ENCODE results near the gene FLT1.

FLT1 gene

GRCh38 chr13:28314879-28315278 is 180.0 kb downstream of the FLT1 start:
- H3K9me3 ChIP-seq (ENCODE audit: control insufficient read depth, insufficient read depth, low read depth, low read length) = no peaks in the 10 kb centered on the region
- H3K4me1 ChIP-seq (ENCODE audit: control insufficient read depth, insufficient read depth, low read length) = no peaks in the 10 kb centered on the region
- ChIA-PET POLR2A (no interaction called here), CTCF (interaction anchor here (0.7 to 0.8 kb wide), 2 partner anchors 48 to 325 kb away, joined by 3 read pairs; no protein-coding TSS in a partner anchor)
- H3K27ac ChIP-seq (ENCODE audit: extremely low read depth, low read depth, low read length) = no peak overlapping the region
- TF ChIP-seq ZNF776 (tag by site-specific recombination; IDR thresholded peaks at IDR 0.05; ENCODE audit: borderline replicate concordance) (no peak), EGR2 (tag by site-specific recombination; IDR thresholded peaks at IDR 0.05; ENCODE audit: low read depth) (no peak), ZNF133 (tag by site-specific recombination; IDR thresholded peaks at IDR 0.05) (no peak), PRDM10 (tag by site-specific recombination; IDR thresholded peaks at IDR 0.05) (no peak), KLF10 (tag by site-specific recombination; IDR thresholded peaks at IDR 0.05) (no peak), OSR2 (tag by site-specific recombination; IDR thresholded peaks at IDR 0.05) (no peak), ZNF394 (tag by site-specific recombination; IDR thresholded peaks at IDR 0.05; ENCODE audit: borderline replicate concordance) (no peak), ZNF596 (tag by site-specific recombination; IDR thresholded peaks at IDR 0.05) (no peak), ZNF704 (tag by site-specific recombination; IDR thresholded peaks at IDR 0.05) (no peak), ZNF174 (tag by site-specific recombination; IDR thresholded peaks at IDR 0.05) (no peak), ZBTB7A (tag by site-specific recombination; IDR thresholded peaks at IDR 0.05; ENCODE audit: low read depth) (no peak)
- no peak overlapping the region for H3K4me3 ChIP-seq (ENCODE audit: low read depth, low read length)
- no peaks in the 10 kb centered on the region for H3K36me3 ChIP-seq (ENCODE audit: control insufficient read depth in 2 of 2, insufficient read depth in 1 of 2, low read length in 2 of 2)

- H3K36me3 ChIP-seq (ENCODE audit: control insufficient read depth in 2 of 2, insufficient read depth in 1 of 2, low read length in 2 of 2) = no peaks in the 10 kb centered on the region
- no peaks in the 10 kb centered on the region for H3K4me1 ChIP-seq (ENCODE audit: control insufficient read depth, insufficient read depth, low read length)
- CTCF ChIA-PET = no interaction called here
- TF ChIP-seq SCRT2 (tag by site-specific recombination; IDR thresholded peaks at IDR 0.05) (no peak), ZNF792 (tag by site-specific recombination; IDR thresholded peaks at IDR 0.05) (no peak), INSM2 (tag by site-specific recombination; IDR thresholded peaks at IDR 0.05) (no peak), CTCF (tag by site-specific recombination; IDR thresholded peaks at IDR 0.05) (no peak), ZNF23 (tag by site-specific recombination; IDR thresholded peaks at IDR 0.05; ENCODE audit: borderline replicate concordance) (no peak), ZBTB21 (tag by site-specific recombination; IDR thresholded peaks at IDR 0.05) (no peak), ZNF548 (tag by site-specific recombination; IDR thresholded peaks at IDR 0.05) (no peak), ZNF776 (tag by site-specific recombination; IDR thresholded peaks at IDR 0.05; ENCODE audit: borderline replicate concordance) (no peak), GLI4 (tag by site-specific recombination; IDR thresholded peaks at IDR 0.05) (no peak), ZNF112 (tag by site-specific recombination; IDR thresholded peaks at IDR 0.05) (no peak), BCL11A (tag by site-specific recombination; IDR thresholded peaks at IDR 0.05; ENCODE audit: low read depth) (no peak), ZNF248 (tag by site-specific recombination; IDR thresholded peaks at IDR 0.05) (no peak), YY1 (tag by site-specific recombination; IDR thresholded peaks at IDR 0.05) (no peak), ZNF677 (tag by site-specific recombination; IDR thresholded peaks at IDR 0.05) (no peak), KLF8 (tag by site-specific recombination; IDR thresholded peaks at IDR 0.05) (no peak)
- no peak overlapping the region for H3K4me3 ChIP-seq (ENCODE audit: low read depth, low read length)
- no peak overlapping the region for H3K27ac ChIP-seq (ENCODE audit: extremely low read depth, low read depth, low read length)
- POLR2A ChIA-PET = no interaction called here
- no peaks in the 10 kb centered on the region for H3K9me3 ChIP-seq (ENCODE audit: control insufficient read depth, insufficient read depth, low read depth, low read length)
These were observed 181.3 kb downstream of the FLT1 start for GRCh38 chr13:28313579-28313978.
